Activated CD4-positive, alpha-beta memory T cell treated with anti-CD3 and anti-CD28 coated beads for 36 hours (primary cell): Measurements from ENCODE around the gene TNRC6A. TPM values are rescaled to one million over a fixed set of nuclear protein-coding genes. Genes with fewer than 3 reads are reported as not detected.

Source experiments
- CTCF ChIA-PET: fragments of 350-600 bp; sonication (Branson Sonifier 250); formaldehyde crosslinking; loops from one replicate; lab custom pipeline; 2021; ENCODE audit warnings: antibody characterized with exemption, inconsistent platforms; lab: Charles Lee
- POLR2A ChIA-PET: fragments of 350-600 bp; sonication (Branson Sonifier 250); formaldehyde crosslinking; loops from one replicate; lab custom pipeline; 2021; ENCODE audit warnings: antibody characterized with exemption; lab: Charles Lee
- DNase-seq: peaks from one replicate; pipeline ENCODE4 v3.0.0-alpha.2; 2020
- H3K27ac Mint-ChIP-seq: one replicate; pipeline ENCODE4 v1.8.0; 2021; ENCODE audit warnings: mixed read lengths
- H3K27me3 Mint-ChIP-seq: one replicate; pipeline ENCODE4 v1.8.0; 2021; ENCODE audit warnings: mixed read lengths
- H3K36me3 Mint-ChIP-seq: one replicate; pipeline ENCODE4 v1.8.0; 2021; ENCODE audit warnings: mixed read lengths
- H3K4me1 Mint-ChIP-seq: one replicate; pipeline ENCODE4 v1.8.0; 2021; ENCODE audit warnings: low read depth, mixed read lengths
- H3K4me3 Mint-ChIP-seq: one replicate; pipeline ENCODE4 v1.8.0; 2021; ENCODE audit warnings: mild to moderate bottlenecking, mixed read lengths
- H3K9me3 Mint-ChIP-seq: one replicate; pipeline ENCODE4 v1.8.0; 2021; ENCODE audit warnings: mixed read lengths
- intact Hi-C: fragments of 100-400 bp; cut with micrococcal nuclease; formaldehyde crosslinking; loops from one replicate; pipeline ENCODE4 v1.15.1; 2023
- total RNA-seq, 2 experiments: library from RNA; stranded (reverse); gene quantifications; one replicate each; pipeline ENCODE4 v1.2.3, GENCODE V29; 2021

The TNRC6A gene
- total RNA-seq, result 10 to 100 TPM; 31.7 to 36.3 TPM

- H3K27me3 Mint-ChIP-seq, result no peaks in the 10 kb centered on the region
- ChIA-PET POLR2A (interaction anchor here (1.0 to 2.0 kb wide), 3 partner anchors 19 to 189 kb away, joined by 3 to 4 read pairs (median 3); no protein-coding TSS in a partner anchor), CTCF (interaction anchor here (0.7 kb wide), 1 partner anchor 110 kb away, joined by 4 read pairs; no protein-coding TSS in a partner anchor)
- H3K9me3 Mint-ChIP-seq, result no peaks in the 10 kb centered on the region
- intact Hi-C loops, result loop anchor here (1.0 to 10.0 kb wide), 5 partner anchors 8 to 885 kb away; partner anchors contain the start of genes ARHGAP17, RBBP6 and ZKSCAN2
- H3K27ac Mint-ChIP-seq, result peak within 1 kb of the TSS; percentile 98
- peaks cover 49% of the 10 kb centered on the region for H3K4me1 Mint-ChIP-seq
- H3K4me3 Mint-ChIP-seq, result peak within 1 kb of the TSS; percentile 98
- peak; percentile 88 for DNase-seq
- H3K36me3 Mint-ChIP-seq, result peaks cover 31% of the 10 kb centered on the region
These were observed at the start of gene TNRC6A for GRCh38 chr16:24729243-24729950. TNRC6A (plus strand) TSS chr16:24729651; CDS start chr16:24729842, 191 bp downstream.

DNA sequence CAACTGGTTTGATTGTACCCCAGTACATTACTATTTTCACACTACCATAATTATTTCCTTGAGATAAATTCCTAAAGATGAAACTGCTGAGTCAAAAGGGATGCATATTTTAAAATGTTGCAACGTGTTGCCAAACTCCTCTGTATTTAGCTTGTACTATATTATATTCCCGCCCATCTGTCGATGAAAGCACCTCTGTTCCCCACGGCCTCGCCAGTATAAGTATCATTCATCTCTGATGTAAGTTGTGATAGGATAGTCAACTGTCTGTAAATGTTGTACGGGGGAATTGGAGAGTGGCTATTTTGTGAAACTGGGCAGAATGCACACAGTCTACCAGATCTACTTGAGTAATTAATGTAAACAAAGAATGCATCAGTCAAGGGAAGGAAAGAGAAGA, 47.7 kb upstream of the TNRC6A start:
- Mint-ChIP-seq H3K36me3 (no peaks in the 10 kb centered on the region), H3K27me3 (peaks cover 2% of the 10 kb centered on the region), H3K4me3 (no peak overlapping the region), H3K9me3 (no peaks in the 10 kb centered on the region), H3K27ac (no peak overlapping the region), H3K4me1 (peaks cover 2% of the 10 kb centered on the region)
- intact Hi-C loops, result no loop called here
- ChIA-PET CTCF (no interaction called here), POLR2A (no interaction called here)
- DNase-seq, result no peak

DNA sequence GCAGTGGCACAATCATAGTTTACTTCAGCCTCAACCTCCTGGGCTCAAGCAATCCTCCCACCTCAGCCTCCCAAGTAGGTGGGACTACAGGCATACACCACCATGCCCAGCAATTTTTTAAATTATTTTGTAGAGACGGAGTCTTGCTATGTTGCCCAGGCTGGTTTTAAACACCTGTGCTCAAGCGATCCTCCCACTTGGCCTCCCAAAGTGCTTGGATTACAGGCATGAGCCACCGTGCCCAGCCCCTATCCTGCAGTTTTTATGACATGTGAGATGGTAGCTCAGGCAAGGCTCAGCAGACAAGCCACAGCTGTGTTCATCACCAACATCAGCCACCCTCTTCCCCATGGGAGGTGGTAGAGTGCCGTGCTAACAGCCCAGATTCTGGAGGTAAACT, 46.2 kb upstream of the TNRC6A start:
- no peaks in the 10 kb centered on the region for H3K36me3 Mint-ChIP-seq
- intact Hi-C loops, result no loop called here
- CTCF ChIA-PET, result no interaction called here
- POLR2A ChIA-PET, result no interaction called here
- no peak for DNase-seq
- no peak overlapping the region for H3K27ac Mint-ChIP-seq
- peaks cover 5% of the 10 kb centered on the region for H3K27me3 Mint-ChIP-seq
- peaks cover 2% of the 10 kb centered on the region for H3K4me1 Mint-ChIP-seq
- H3K4me3 Mint-ChIP-seq, result no peak overlapping the region
- no peaks in the 10 kb centered on the region for H3K9me3 Mint-ChIP-seq

DNA sequence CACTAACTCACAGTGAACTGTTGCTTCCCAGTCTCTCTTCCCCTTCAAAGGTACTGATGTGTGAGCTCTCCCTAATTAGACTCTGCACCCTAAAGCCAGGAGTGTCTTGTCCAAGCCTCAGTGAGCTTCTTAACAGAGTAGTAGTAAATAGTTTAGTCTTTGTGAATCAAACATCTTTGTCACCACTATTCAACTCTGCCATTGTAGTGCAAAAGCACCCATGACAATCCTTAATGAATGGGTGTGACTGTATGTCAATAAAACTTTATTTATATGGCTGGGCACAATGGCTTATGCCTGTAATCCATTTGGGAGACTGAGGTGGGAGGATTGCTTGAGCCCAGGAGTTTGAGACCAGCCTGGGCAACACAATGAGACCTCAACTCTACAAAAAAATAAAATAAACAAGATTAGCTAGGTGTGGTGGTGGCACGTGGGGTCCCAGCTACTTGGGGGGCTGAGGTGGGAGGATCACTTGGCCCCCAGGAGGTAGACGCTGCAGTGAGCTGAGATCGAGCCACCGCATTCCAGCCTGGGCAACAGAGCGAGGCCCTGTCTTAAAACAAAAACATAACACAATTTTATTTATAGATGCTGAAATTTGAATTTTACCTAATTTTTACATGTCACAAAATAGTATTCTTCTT, 45.5 kb upstream of the TNRC6A start:
- CTCF ChIA-PET, result no interaction called here
- no peak overlapping the region for H3K4me3 Mint-ChIP-seq

GRCh38 chr16:24685539-24686432, 43.7 kb upstream of the TNRC6A start:
- intact Hi-C loops, result no loop called here
- DNase-seq, result no peak
- Mint-ChIP-seq H3K27me3 (peaks cover 9% of the 10 kb centered on the region), H3K9me3 (no peaks in the 10 kb centered on the region), H3K36me3 (no peaks in the 10 kb centered on the region), H3K4me3 (no peak overlapping the region), H3K27ac (no peak overlapping the region), H3K4me1 (peaks cover 2% of the 10 kb centered on the region)
- POLR2A ChIA-PET, result no interaction called here
- CTCF ChIA-PET, result no interaction called here

More for the DNA sequence above, 45.5 kb upstream of the TNRC6A start:
- DNase-seq, result no peak
- intact Hi-C loops, result no loop called here
- POLR2A ChIA-PET, result no interaction called here
- Mint-ChIP-seq H3K27ac (no peak overlapping the region), H3K27me3 (peaks cover 5% of the 10 kb centered on the region), H3K36me3 (no peaks in the 10 kb centered on the region), H3K9me3 (no peaks in the 10 kb centered on the region), H3K4me1 (peaks cover 2% of the 10 kb centered on the region)

GRCh38 chr16:24686678-24687077, 42.8 kb upstream of the TNRC6A start:
- Mint-ChIP-seq H3K9me3 (no peaks in the 10 kb centered on the region), H3K27ac (no peak overlapping the region), H3K4me3 (no peak overlapping the region), H3K27me3 (peaks cover 9% of the 10 kb centered on the region), H3K4me1 (peaks cover 2% of the 10 kb centered on the region), H3K36me3 (no peaks in the 10 kb centered on the region)
- intact Hi-C loops, result no loop called here
- no peak for DNase-seq
- CTCF ChIA-PET, result no interaction called here
- POLR2A ChIA-PET, result no interaction called here

DNA sequence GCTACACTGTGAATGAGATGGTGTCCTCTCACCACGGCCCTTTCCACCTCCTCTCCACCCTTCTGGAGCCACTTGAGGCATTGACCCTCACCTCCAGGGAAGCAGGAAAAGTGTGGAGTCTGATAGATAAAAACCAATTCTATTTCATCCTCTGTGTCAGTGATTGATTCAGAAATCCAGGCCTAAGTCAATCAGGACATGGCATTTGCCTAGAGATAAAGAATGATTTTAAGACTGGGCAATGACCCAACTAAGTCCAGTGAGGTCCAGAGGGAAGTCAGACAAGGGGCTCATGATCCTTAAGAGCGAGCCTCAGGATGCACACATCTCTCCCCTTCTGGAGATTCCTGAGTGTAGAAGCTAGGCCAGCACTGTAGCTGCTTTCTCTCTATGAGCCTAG, 41.1 kb upstream of the TNRC6A start:
- Mint-ChIP-seq H3K9me3 (no peaks in the 10 kb centered on the region), H3K27ac (no peak overlapping the region), H3K36me3 (no peaks in the 10 kb centered on the region), H3K4me1 (peaks cover 2% of the 10 kb centered on the region), H3K27me3 (peaks cover 7% of the 10 kb centered on the region), H3K4me3 (no peak overlapping the region)
- intact Hi-C loops, result no loop called here
- no peak for DNase-seq
- ChIA-PET POLR2A (no interaction called here), CTCF (no interaction called here)

GRCh38 chr16:24689128-24689527, 40.3 kb upstream of the TNRC6A start:
- ChIA-PET POLR2A (no interaction called here), CTCF (interaction anchor here (1.5 kb wide), 1 partner anchor 172 kb away, joined by 4 read pairs; no protein-coding TSS in a partner anchor)
- DNase-seq, result peak; percentile 41
- Mint-ChIP-seq H3K27me3 (peaks cover 7% of the 10 kb centered on the region), H3K36me3 (no peaks in the 10 kb centered on the region), H3K9me3 (no peaks in the 10 kb centered on the region), H3K27ac (no peak overlapping the region), H3K4me1 (peaks cover 2% of the 10 kb centered on the region), H3K4me3 (no peak overlapping the region)
- intact Hi-C loops, result no loop called here

- Mint-ChIP-seq H3K27me3 (peaks cover 5% of the 10 kb centered on the region), H3K27ac (no peak overlapping the region), H3K4me3 (no peak overlapping the region), H3K4me1 (no peaks in the 10 kb centered on the region), H3K9me3 (no peaks in the 10 kb centered on the region), H3K36me3 (no peaks in the 10 kb centered on the region)
- no peak for DNase-seq
- ChIA-PET POLR2A (no interaction called here), CTCF (interaction anchor here (0.7 kb wide), 1 partner anchor 176 kb away, joined by 3 read pairs; no protein-coding TSS in a partner anchor)
- intact Hi-C loops, result no loop called here
These were observed 36.6 kb upstream of the TNRC6A start for GRCh38 chr16:24692854-24693253.

GRCh38 chr16:24694931-24695330, 34.5 kb upstream of the TNRC6A start:
- POLR2A ChIA-PET, result no interaction called here
- CTCF ChIA-PET, result interaction anchor here (0.6 kb wide), 2 partner anchors 103 to 652 kb away, joined by 3 read pairs; no protein-coding TSS in a partner anchor
- no peak overlapping the region for H3K4me3 Mint-ChIP-seq
- H3K4me1 Mint-ChIP-seq, result no peaks in the 10 kb centered on the region
- H3K36me3 Mint-ChIP-seq, result no peaks in the 10 kb centered on the region
- intact Hi-C loops, result no loop called here
- no peaks in the 10 kb centered on the region for H3K9me3 Mint-ChIP-seq
- no peak overlapping the region for H3K27ac Mint-ChIP-seq
- DNase-seq, result no peak
- H3K27me3 Mint-ChIP-seq, result peaks cover 3% of the 10 kb centered on the region

- H3K36me3 Mint-ChIP-seq, result no peaks in the 10 kb centered on the region
- no peak overlapping the region for H3K27ac Mint-ChIP-seq
- DNase-seq, result no peak
- ChIA-PET CTCF (no interaction called here), POLR2A (no interaction called here)
- no peaks in the 10 kb centered on the region for H3K9me3 Mint-ChIP-seq
- H3K4me3 Mint-ChIP-seq, result no peak overlapping the region
- peaks cover 3% of the 10 kb centered on the region for H3K4me1 Mint-ChIP-seq
- intact Hi-C loops, result no loop called here
- H3K27me3 Mint-ChIP-seq, result peaks cover 5% of the 10 kb centered on the region
These were observed 32.8 kb upstream of the TNRC6A start for GRCh38 chr16:24696699-24697098.

DNA sequence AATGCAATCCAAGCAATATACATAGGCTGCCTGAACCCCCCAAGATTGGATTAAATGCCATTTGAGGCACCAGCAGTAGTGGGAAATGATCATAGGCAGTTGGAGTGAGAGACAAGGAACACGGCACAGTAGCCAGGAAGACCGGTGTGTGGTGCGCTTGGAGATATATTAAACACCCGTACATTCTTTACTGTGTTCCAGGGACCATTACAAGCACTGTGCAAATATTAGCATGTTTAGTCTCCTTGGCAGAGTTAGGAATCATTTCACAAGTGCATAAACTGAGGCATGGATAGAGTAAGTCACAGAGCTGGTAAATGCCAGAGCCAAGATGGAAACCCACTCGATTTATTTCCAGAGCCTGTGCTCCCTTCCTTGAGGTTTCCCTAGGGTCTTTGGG, 31.1 kb upstream of the TNRC6A start:
- no peak for DNase-seq
- ChIA-PET POLR2A (no interaction called here), CTCF (no interaction called here)
- no peak overlapping the region for H3K4me3 Mint-ChIP-seq
- peaks cover 5% of the 10 kb centered on the region for H3K27me3 Mint-ChIP-seq
- no peak overlapping the region for H3K27ac Mint-ChIP-seq
- no peaks in the 10 kb centered on the region for H3K36me3 Mint-ChIP-seq
- intact Hi-C loops, result no loop called here
- no peaks in the 10 kb centered on the region for H3K9me3 Mint-ChIP-seq
- peaks cover 3% of the 10 kb centered on the region for H3K4me1 Mint-ChIP-seq
